Upper lobe of left lung (tissue), 4 donors: ENCODE measurements around the gene OBSCN.

Experiments used
- EP300 ChIP-seq, 4 donors: sonication (generic); formaldehyde crosslinking; IDR thresholded peaks; one replicate each; pipeline ENCODE4 v1.5.1; 2017; ENCODE audit warnings: antibody characterized with exemption in 4 of 4, control low read depth in 2 of 4
- POLR2A ChIP-seq, 4 donors: fragments of 450-650 bp; IDR thresholded peaks; one replicate each; pipeline ENCODE4 v1.5.1; 2016 to 2017; ENCODE audit warnings: antibody characterized with exemption in 4 of 4, mild to moderate bottlenecking in 2 of 4
- POLR2AphosphoS5 ChIP-seq, 2 donors: sonication (generic); formaldehyde crosslinking; IDR thresholded peaks; one replicate each; pipeline ENCODE4 v1.5.1; 2017; ENCODE audit warnings: antibody characterized with exemption in 2 of 2
- TF ChIP-seq, protein P1 (sequence below), 6 experiments: fragments of 450-650 bp in 4 of 6; fragments of 200-600 bp in 2 of 6; sonication (generic) in 2 of 6; IDR thresholded peaks; one replicate each; pipeline ENCODE4 v1.5.1; 2016 to 2019; ENCODE audit warnings: antibody characterized with exemption in 6 of 6

DNA sequence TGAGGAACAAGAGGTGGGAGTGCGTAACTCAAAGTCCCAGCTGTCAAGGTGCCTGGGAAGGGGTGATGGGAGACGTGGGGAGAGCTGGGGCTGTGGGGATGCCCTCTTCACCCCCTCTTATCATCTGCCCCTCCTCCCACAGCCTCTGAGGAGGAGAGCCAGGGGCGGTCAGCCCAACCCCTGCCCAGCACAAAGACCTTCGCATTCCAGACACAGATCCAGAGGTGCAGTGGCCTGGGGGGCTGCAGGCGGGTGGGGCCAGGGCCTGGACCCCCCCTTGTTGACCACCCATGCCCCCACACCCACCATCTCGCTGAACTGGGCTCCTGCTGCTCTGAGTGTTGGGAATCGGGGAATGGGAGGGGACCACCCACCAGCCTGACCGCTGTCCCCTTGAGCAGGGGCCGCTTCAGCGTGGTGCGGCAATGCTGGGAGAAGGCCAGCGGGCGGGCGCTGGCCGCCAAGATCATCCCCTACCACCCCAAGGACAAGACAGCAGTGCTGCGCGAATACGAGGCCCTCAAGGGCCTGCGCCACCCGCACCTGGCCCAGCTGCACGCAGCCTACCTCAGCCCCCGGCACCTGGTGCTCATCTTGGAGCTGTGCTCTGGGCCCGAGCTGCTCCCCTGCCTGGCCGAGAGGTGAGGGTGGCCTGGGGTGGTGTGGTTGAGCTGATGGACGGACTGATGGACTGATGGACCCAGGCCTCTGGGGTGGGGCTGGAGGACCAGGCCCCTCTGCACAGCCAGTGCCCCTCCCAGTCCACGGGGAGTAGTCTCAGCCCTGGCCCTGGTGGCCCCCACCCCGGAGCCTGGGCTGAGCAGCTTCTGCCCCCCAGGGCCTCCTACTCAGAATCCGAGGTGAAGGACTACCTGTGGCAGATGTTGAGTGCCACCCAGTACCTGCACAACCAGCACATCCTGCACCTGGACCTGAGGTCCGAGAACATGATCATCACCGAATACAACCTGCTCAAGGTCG is 169.1 kb downstream of the OBSCN start:
- TF ChIP-seq, protein P1, sequence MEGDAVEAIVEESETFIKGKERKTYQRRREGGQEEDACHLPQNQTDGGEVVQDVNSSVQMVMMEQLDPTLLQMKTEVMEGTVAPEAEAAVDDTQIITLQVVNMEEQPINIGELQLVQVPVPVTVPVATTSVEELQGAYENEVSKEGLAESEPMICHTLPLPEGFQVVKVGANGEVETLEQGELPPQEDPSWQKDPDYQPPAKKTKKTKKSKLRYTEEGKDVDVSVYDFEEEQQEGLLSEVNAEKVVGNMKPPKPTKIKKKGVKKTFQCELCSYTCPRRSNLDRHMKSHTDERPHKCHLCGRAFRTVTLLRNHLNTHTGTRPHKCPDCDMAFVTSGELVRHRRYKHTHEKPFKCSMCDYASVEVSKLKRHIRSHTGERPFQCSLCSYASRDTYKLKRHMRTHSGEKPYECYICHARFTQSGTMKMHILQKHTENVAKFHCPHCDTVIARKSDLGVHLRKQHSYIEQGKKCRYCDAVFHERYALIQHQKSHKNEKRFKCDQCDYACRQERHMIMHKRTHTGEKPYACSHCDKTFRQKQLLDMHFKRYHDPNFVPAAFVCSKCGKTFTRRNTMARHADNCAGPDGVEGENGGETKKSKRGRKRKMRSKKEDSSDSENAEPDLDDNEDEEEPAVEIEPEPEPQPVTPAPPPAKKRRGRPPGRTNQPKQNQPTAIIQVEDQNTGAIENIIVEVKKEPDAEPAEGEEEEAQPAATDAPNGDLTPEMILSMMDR (IDR thresholded peaks at IDR 0.05) = no peak
- TF ChIP-seq POLR2A (IDR thresholded peaks at IDR 0.05) = no peak
- TF ChIP-seq POLR2AphosphoS5 (IDR thresholded peaks at IDR 0.05) = no peak
- no peak for TF ChIP-seq EP300 (IDR thresholded peaks at IDR 0.05)
